DND-41 (cell line): ENCODE measurements around the gene LRPAP1.
"Not testable (repeated sequence)": the region's sequence is repeated elsewhere in the genome, so short reads cannot be mapped to it uniquely, and the experiment has no call there.

Experiments
- ATAC-seq: fragments of 200-7000 bp; cut with Tn5 transposase; 3 replicates; pipeline ENCODE4 v1.9.1; 2021; ENCODE audit warnings: low read depth; ENCODE audit not compliant: insufficient read depth
- DNase-seq: peaks from one replicate; pipeline ENCODE4 v3.0.0-alpha.2; 2020
- H2AFZ ChIP-seq: 2 replicates; pipeline ENCODE4 v1.6.0; 2012; ENCODE audit warnings: low read depth, low read length
- H3K27ac ChIP-seq: 2 replicates; pipeline ENCODE4 v1.5.1; 2012; ENCODE audit warnings: low read length, inconsistent platforms
- H3K27me3 ChIP-seq: fragments of 200-600 bp; sonication (generic); 2 replicates; pipeline ENCODE4 v1.6.0; 2012; ENCODE audit warnings: low read length, mild to moderate bottlenecking, inconsistent platforms; ENCODE audit not compliant: insufficient read depth, poor library complexity
- H3K36me3 ChIP-seq: 2 replicates; pipeline ENCODE4 v1.5.1; 2012; ENCODE audit warnings: low read length, inconsistent platforms; ENCODE audit not compliant: insufficient read depth
- H3K4me1 ChIP-seq: 2 replicates; pipeline ENCODE4 v1.5.1; 2012; ENCODE audit warnings: mild to moderate bottlenecking, low read length; ENCODE audit not compliant: insufficient read depth
- H3K4me2 ChIP-seq: 2 replicates; pipeline ENCODE4 v1.6.0; 2012; ENCODE audit warnings: mild to moderate bottlenecking, moderate library complexity, low read length, inconsistent platforms; ENCODE audit not compliant: insufficient read depth
- H3K4me3 ChIP-seq, 2 experiments: fragments of 200-600 bp in 1 of 2; shearing (Covaris generic) in 1 of 2; 2 replicates each; pipeline ENCODE4 v1.5.1; 2012 to 2016; ENCODE audit warnings: inconsistent platforms in 2 of 2, low read length in 2 of 2, mild to moderate bottlenecking in 2 of 2, low read depth in 1 of 2, moderate library complexity in 1 of 2
- H3K79me2 ChIP-seq: 2 replicates; pipeline ENCODE4 v1.6.0; 2012; ENCODE audit warnings: low read length, inconsistent platforms; ENCODE audit not compliant: insufficient read depth
- H3K9ac ChIP-seq: 2 replicates; pipeline ENCODE4 v1.6.0; 2012; ENCODE audit warnings: low read depth, mild to moderate bottlenecking, inconsistent platforms, low read length, moderate library complexity
- H3K9me3 ChIP-seq: 2 replicates; pipeline ENCODE4 v1.5.1; 2012; ENCODE audit warnings: low read length, moderate library complexity, mild to moderate bottlenecking, inconsistent platforms; ENCODE audit not compliant: insufficient read depth, severe bottlenecking
- H4K20me1 ChIP-seq: 2 replicates; pipeline ENCODE4 v1.6.0; 2012; ENCODE audit warnings: low read length; ENCODE audit not compliant: insufficient read depth

The LRPAP1 gene

GRCh38 chr4:3556244-3556867 lies 24.1 kb upstream of the LRPAP1 start:
- not testable (repeated sequence) for H2AFZ ChIP-seq, H3K27me3 ChIP-seq, H3K4me3 ChIP-seq, DNase-seq, H3K79me2 ChIP-seq, H3K9me3 ChIP-seq, H3K36me3 ChIP-seq, H4K20me1 ChIP-seq, H3K27ac ChIP-seq, ATAC-seq, H3K4me2 ChIP-seq, H3K4me1 ChIP-seq, H3K9ac ChIP-seq

GRCh38 chr4:3555459-3556070 lies 23.3 kb upstream of the LRPAP1 start:
- not testable (repeated sequence) for H3K4me2 ChIP-seq, H3K27ac ChIP-seq

GRCh38 chr4:3551366-3551765 lies 19.1 kb upstream of the LRPAP1 start:
- H3K27me3 ChIP-seq, H3K4me3 ChIP-seq, H3K36me3 ChIP-seq, H4K20me1 ChIP-seq, H3K9ac ChIP-seq, H3K4me1 ChIP-seq, ATAC-seq, H3K27ac ChIP-seq, H3K79me2 ChIP-seq, H2AFZ ChIP-seq, DNase-seq, H3K9me3 ChIP-seq, H3K4me2 ChIP-seq: not testable (repeated sequence)

More at GRCh38 chr4:3555459-3556070, 23.3 kb upstream of the LRPAP1 start:
- ATAC-seq, H3K79me2 ChIP-seq, H3K4me3 ChIP-seq, H4K20me1 ChIP-seq, DNase-seq, H3K9ac ChIP-seq, H3K36me3 ChIP-seq, H2AFZ ChIP-seq, H3K9me3 ChIP-seq, H3K4me1 ChIP-seq, H3K27me3 ChIP-seq: not testable (repeated sequence)

DNA sequence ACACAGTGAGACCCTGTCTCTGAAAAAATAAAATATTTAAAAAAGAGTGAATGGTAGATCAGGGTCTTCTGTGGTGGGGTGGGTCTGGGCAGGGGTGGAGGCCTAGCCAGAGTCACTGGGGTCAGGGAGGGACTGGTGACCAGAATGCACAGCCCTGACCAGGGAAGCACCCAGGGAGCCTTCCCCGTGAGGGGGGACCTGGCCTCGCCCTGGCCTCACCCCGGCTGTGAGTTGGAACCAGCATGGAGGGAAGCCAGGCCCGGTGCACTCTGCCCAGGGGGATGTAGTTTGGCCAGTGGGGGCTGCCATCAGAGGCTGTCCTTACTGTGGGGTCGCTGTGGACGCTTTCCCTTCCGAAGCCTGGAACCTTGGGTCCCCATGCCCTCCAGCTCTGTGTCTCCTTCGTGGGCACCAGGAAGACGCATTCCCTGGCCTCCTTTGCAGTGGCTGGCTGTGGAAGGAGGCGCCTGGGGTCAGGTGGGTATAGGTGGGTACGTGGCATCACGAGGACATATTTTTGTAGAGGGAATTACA lies 18.6 kb upstream of the LRPAP1 start:
- H3K4me2 ChIP-seq, H4K20me1 ChIP-seq, H3K9me3 ChIP-seq, DNase-seq, H3K4me1 ChIP-seq, H3K4me3 ChIP-seq, H3K79me2 ChIP-seq, H3K27ac ChIP-seq, ATAC-seq, H3K27me3 ChIP-seq, H3K9ac ChIP-seq, H2AFZ ChIP-seq, H3K36me3 ChIP-seq: not testable (repeated sequence)

DNA sequence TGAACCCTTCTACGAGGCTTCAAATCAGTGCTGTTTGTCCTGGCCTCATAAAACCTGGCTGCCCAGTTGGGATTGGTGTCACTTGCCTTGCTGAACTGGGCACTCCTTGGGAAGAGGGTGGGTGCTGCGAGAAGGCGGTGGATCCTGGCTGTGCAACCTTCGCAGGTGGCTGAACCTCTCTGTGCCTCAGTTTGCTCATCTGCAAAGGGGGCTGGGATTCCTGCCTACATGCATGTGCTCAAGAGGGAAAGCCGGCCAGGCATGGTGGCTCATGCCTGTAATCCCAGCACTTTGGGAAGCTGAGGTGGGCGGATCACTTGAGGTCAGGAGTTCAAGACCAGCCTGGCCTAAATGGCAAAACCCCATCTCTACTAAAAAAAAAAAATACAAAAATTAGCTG lies 17.8 kb upstream of the LRPAP1 start:
- H3K36me3 ChIP-seq, H3K27ac ChIP-seq: not testable (repeated sequence)

DNA sequence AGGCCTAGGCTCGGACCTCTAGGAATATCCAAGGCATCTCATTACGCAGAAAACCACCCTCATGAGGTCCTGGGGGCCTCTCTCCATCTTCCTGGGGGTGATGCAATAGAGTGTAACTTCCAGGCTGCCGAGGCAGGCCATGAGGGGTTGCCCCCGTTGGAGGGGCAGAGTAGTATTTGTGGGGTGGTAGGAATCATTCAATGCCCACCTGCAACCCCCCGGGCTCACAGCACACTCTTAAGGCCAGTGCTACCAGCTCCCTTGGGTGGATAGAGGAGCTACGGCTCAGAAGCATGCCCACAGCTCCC lies 17.4 kb upstream of the LRPAP1 start:
- H3K79me2 ChIP-seq, H3K27ac ChIP-seq: not testable (repeated sequence)

More for the DNA sequence above, 17.8 kb upstream of the LRPAP1 start:
- H3K9ac ChIP-seq, ATAC-seq, H3K4me2 ChIP-seq, H3K9me3 ChIP-seq, H3K79me2 ChIP-seq, H3K4me1 ChIP-seq, H2AFZ ChIP-seq, H4K20me1 ChIP-seq, DNase-seq, H3K4me3 ChIP-seq, H3K27me3 ChIP-seq: not testable (repeated sequence)

GRCh38 chr4:3548991-3549693 lies 16.9 kb upstream of the LRPAP1 start:
- H3K9ac ChIP-seq, H2AFZ ChIP-seq, H3K9me3 ChIP-seq, ATAC-seq, H4K20me1 ChIP-seq, H3K36me3 ChIP-seq, H3K4me3 ChIP-seq, H3K79me2 ChIP-seq, DNase-seq, H3K27me3 ChIP-seq, H3K4me1 ChIP-seq, H3K27ac ChIP-seq, H3K4me2 ChIP-seq: not testable (repeated sequence)

More for the DNA sequence above, 17.4 kb upstream of the LRPAP1 start:
- H2AFZ ChIP-seq, H3K4me2 ChIP-seq, DNase-seq, H4K20me1 ChIP-seq, H3K4me3 ChIP-seq, H3K4me1 ChIP-seq, H3K9me3 ChIP-seq, H3K36me3 ChIP-seq, H3K9ac ChIP-seq, ATAC-seq, H3K27me3 ChIP-seq: not testable (repeated sequence)

- H2AFZ ChIP-seq, DNase-seq, H3K4me3 ChIP-seq, H3K27me3 ChIP-seq, H3K4me2 ChIP-seq, H4K20me1 ChIP-seq, H3K36me3 ChIP-seq, H3K79me2 ChIP-seq, H3K27ac ChIP-seq, ATAC-seq, H3K9ac ChIP-seq, H3K4me1 ChIP-seq, H3K9me3 ChIP-seq: not testable (repeated sequence)
Measured at GRCh38 chr4:3546721-3547120, 14.5 kb upstream of the LRPAP1 start.
